Caco-2 (cell line): ENCODE results near the gene GLMP. TPM values are rescaled to one million over a fixed set of nuclear protein-coding genes. Genes with fewer than 3 reads are reported as not detected.

Source experiments
- BruUV-seq: library from RNA; stranded (reverse); fragments of 400-500 nt; replicated peaks from 2 replicates; lab custom pipeline; 2021; lab: Mats Ljungman, UMichigan
- CTCF ChIA-PET: fragments of 300-600 bp; sonication (Branson Sonifier 250); formaldehyde crosslinking; loops from one replicate; lab custom pipeline; 2022; ENCODE audit warnings: antibody characterized with exemption; lab: Charles Lee
- POLR2A ChIA-PET: fragments of 300-600 bp; sonication (Branson Sonifier 250); formaldehyde crosslinking; loops from one replicate; lab custom pipeline; 2022; ENCODE audit warnings: antibody characterized with exemption; lab: Charles Lee
- DNase-seq, 2 experiments: peaks; one replicate each; pipeline versions ENCODE4 v3.0.0 to v3.0.0-alpha.2; 2020 to 2022
- H3K27me3 ChIP-seq: replicated peaks from 2 replicates; pipeline ENCODE4 v1.6.0; 2011; ENCODE audit warnings: low read length; ENCODE audit not compliant: control insufficient read depth, insufficient read depth
- H3K36me3 ChIP-seq: 2 replicates; pipeline ENCODE4 v1.5.1; 2011; ENCODE audit warnings: low read length; ENCODE audit not compliant: control insufficient read depth, insufficient read depth
- H3K4me1 ChIP-seq: fragments of 250-450 bp; sonication (Bioruptor Pico); 2 replicates; pipeline ENCODE4 v1.5.1; 2020; ENCODE audit warnings: mild to moderate bottlenecking
- H3K4me3 ChIP-seq: 2 replicates; pipeline ENCODE4 v1.5.1; 2011; ENCODE audit warnings: low read depth, mild to moderate bottlenecking, control low read depth, low read length
- H3K9me3 ChIP-seq: fragments of 250-450 bp; sonication (Bioruptor Pico); 2 replicates; pipeline ENCODE4 v1.5.1; 2020; ENCODE audit warnings: mild to moderate bottlenecking, moderate library complexity
- H3K27ac Mint-ChIP-seq: one replicate; pipeline ENCODE4 v1.8.0; 2022; ENCODE audit warnings: mixed read lengths; ENCODE audit not compliant: unreplicated experiment
- H3K27me3 Mint-ChIP-seq: one replicate; pipeline ENCODE4 v1.8.0; 2022; ENCODE audit warnings: mixed read lengths; ENCODE audit not compliant: insufficient read depth, unreplicated experiment
- H3K36me3 Mint-ChIP-seq: one replicate; pipeline ENCODE4 v1.8.0; 2022; ENCODE audit warnings: mild to moderate bottlenecking, mixed read lengths; ENCODE audit not compliant: insufficient read depth, unreplicated experiment
- H3K4me1 Mint-ChIP-seq: one replicate; pipeline ENCODE4 v1.8.0; 2022; ENCODE audit warnings: low read depth, mixed read lengths; ENCODE audit not compliant: unreplicated experiment
- H3K4me3 Mint-ChIP-seq: one replicate; pipeline ENCODE4 v1.8.0; 2022; ENCODE audit warnings: mild to moderate bottlenecking, moderate library complexity, mixed read lengths; ENCODE audit not compliant: unreplicated experiment
- H3K9me3 Mint-ChIP-seq: one replicate; pipeline ENCODE4 v1.8.0; 2022; ENCODE audit warnings: mixed read lengths; ENCODE audit not compliant: unreplicated experiment
- CTCF ChIP-seq, 2 experiments: fragments of 200-600 bp in 1 of 2; IDR thresholded peaks; 1 replicate in 1 of 2; 2 replicates in 1 of 2; pipeline versions ENCODE4 v1.5.1 to v1.8.0; 2011 to 2022; ENCODE audit warnings: antibody characterized with exemption in 1 of 2, control low read depth in 1 of 2, inconsistent platforms in 1 of 2, low read depth in 1 of 2, low read length in 1 of 2, mild to moderate bottlenecking in 1 of 2, moderate library complexity in 1 of 2; ENCODE audit not compliant: insufficient read depth in 1 of 2, severe bottlenecking in 1 of 2, unreplicated experiment in 1 of 2
- intact Hi-C: fragments of 100-400 bp; cut with micrococcal nuclease; formaldehyde crosslinking; loops from one replicate; pipeline ENCODE4 v1.10.0; 2022; ENCODE audit not compliant: unreplicated experiment
- total RNA-seq: library from RNA; stranded (reverse); gene quantifications from 2 replicates; pipeline ENCODE4 v1.2.3, GENCODE V29; 2022

The GLMP gene
- total RNA-seq, 1 experiment from 2014 or later, result 63.9 TPM

- no peak for TF ChIP-seq CTCF (IDR thresholded peaks at IDR 0.05; ENCODE audit: insufficient read depth in 1 of 2, low read depth in 1 of 2, low read length in 1 of 2, severe bottlenecking in 1 of 2, unreplicated experiment in 1 of 2)
- Mint-ChIP-seq H3K9me3 (no peaks in the 10 kb centered on the region), H3K36me3 (peaks cover 27% of the 10 kb centered on the region), H3K27ac (no peak overlapping the region), H3K4me3 (no peak overlapping the region), H3K4me1 (peaks cover 12% of the 10 kb centered on the region), H3K27me3 (no peaks in the 10 kb centered on the region)
- H3K4me1 ChIP-seq, result peaks cover 20% of the 10 kb centered on the region
- no peak for DNase-seq
- intact Hi-C loops, result no loop called here
- no peaks in the 10 kb centered on the region for H3K27me3 ChIP-seq
- POLR2A ChIA-PET, result no interaction called here
- BruUV-seq, result no TSS peak
- CTCF ChIA-PET, result no interaction called here
- peaks cover 3% of the 10 kb centered on the region; the same call in 1 of the 2 replicates for H3K36me3 ChIP-seq
- H3K4me3 ChIP-seq, result no peak overlapping the region
- H3K9me3 ChIP-seq, result no peaks in the 10 kb centered on the region
Observed at GRCh38 chr1:156286061-156286460, 9.4 kb downstream of the GLMP start.

GRCh38 chr1:156285437-156285836 is 10.0 kb downstream of the GLMP start:
- ChIA-PET POLR2A (no interaction called here), CTCF (no interaction called here)
- Mint-ChIP-seq H3K36me3 (peaks cover 25% of the 10 kb centered on the region), H3K9me3 (no peaks in the 10 kb centered on the region), H3K4me1 (peaks cover 12% of the 10 kb centered on the region), H3K27me3 (no peaks in the 10 kb centered on the region), H3K4me3 (no peak overlapping the region), H3K27ac (peak overlapping the region; percentile 61)
- DNase-seq, result no peak
- Histone ChIP-seq H3K36me3 (peaks cover 3% of the 10 kb centered on the region; the same call in 1 of the 2 replicates), H3K4me3 (no peak overlapping the region), H3K9me3 (no peaks in the 10 kb centered on the region), H3K27me3 (no peaks in the 10 kb centered on the region), H3K4me1 (peaks cover 24% of the 10 kb centered on the region)
- BruUV-seq, result no TSS peak
- intact Hi-C loops, result no loop called here
- TF ChIP-seq CTCF (IDR thresholded peaks at IDR 0.05; ENCODE audit: insufficient read depth in 1 of 2, low read depth in 1 of 2, low read length in 1 of 2, severe bottlenecking in 1 of 2, unreplicated experiment in 1 of 2), result no peak

GRCh38 chr1:156284757-156285156 is 10.7 kb downstream of the GLMP start:
- Histone ChIP-seq H3K4me3 (peak overlapping the region; percentile 48), H3K27me3 (no peaks in the 10 kb centered on the region), H3K36me3 (peaks cover 5% of the 10 kb centered on the region), H3K9me3 (no peaks in the 10 kb centered on the region), H3K4me1 (peaks cover 24% of the 10 kb centered on the region)
- ChIA-PET POLR2A (interaction anchor here (0.6 to 0.7 kb wide), 3 partner anchors 11 to 14 kb away, joined by 3 to 5 read pairs (median 4); partner anchors contain the start of gene GLMP), CTCF (interaction anchor here (0.6 to 3.7 kb wide), 2 partner anchors 59 to 200 kb away, joined by 4 to 22 read pairs; no protein-coding TSS in a partner anchor)
- no peak for DNase-seq
- H3K27me3 Mint-ChIP-seq, result no peaks in the 10 kb centered on the region
- TF ChIP-seq CTCF (IDR thresholded peaks at IDR 0.05; ENCODE audit: insufficient read depth in 1 of 2, low read depth in 1 of 2, low read length in 1 of 2, severe bottlenecking in 1 of 2, unreplicated experiment in 1 of 2), result no peak
- H3K27ac Mint-ChIP-seq, result peak overlapping the region; percentile 61
- peaks cover 25% of the 10 kb centered on the region for H3K36me3 Mint-ChIP-seq
- no TSS peak for BruUV-seq
- H3K4me1 Mint-ChIP-seq, result peaks cover 12% of the 10 kb centered on the region
- H3K4me3 Mint-ChIP-seq, result peak overlapping the region; percentile 78
- no peaks in the 10 kb centered on the region for H3K9me3 Mint-ChIP-seq
- intact Hi-C loops, result loop anchor here (1.0 kb wide), 1 partner anchor 35 kb away; no protein-coding TSS in a partner anchor
